Activated CD4-positive, alpha-beta T cell treated with anti-CD3 and anti-CD28 coated beads, Interleukin-10, Interleukin-2, amounts not matched to agents 100 ng/mL and 50 ng/mL, durations not matched to agents 16 hours and 8 hours (primary cell): Measurements from ENCODE around the gene ZNF597.
"Not testable (repeated sequence)": the region's sequence is repeated elsewhere in the genome, so short reads cannot be mapped to it uniquely, and the experiment has no call there.

Experiments used
- DNase-seq: peaks from one replicate; pipeline ENCODE4 v3.0.0-alpha.2; 2020

ZNF597 gene

DNA sequence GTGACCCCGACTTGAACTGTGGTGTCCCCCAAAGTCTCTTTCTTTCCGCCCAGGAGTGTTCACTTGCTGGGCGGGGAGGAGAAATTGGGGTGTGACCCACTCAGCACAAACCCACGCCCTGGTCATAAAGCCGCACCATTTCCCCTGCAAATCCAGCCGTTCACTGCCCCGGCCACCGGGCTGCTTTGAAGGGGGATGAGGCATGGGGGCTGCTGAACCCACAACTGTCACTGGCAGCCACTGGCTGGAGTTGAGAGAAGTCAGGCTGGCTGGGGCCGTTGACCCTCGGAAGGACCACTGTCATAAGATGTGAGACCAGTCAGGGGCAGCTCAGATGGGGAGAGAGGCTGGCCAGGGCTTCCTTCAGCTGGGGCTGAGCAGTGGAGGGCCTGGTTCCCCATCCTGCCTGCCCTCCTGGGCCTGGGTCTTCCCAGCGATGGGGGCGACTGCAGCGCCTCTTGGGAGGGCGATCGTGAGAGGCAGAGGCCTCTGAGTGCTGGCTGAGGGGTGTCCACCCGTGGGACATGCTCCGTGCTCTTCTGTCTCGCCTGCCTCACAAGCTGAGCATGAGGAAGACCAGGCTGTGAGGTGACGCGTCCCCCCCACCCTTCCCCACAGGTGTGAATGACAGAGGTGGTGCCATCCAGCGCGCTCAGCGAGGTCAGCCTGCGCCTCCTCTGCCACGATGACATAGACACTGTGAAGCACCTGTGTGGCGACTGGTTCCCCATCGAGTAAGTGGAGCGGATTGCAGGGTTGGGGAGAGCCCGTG lies 32.5 kb upstream of the ZNF597 start:
- no peak for DNase-seq

DNA sequence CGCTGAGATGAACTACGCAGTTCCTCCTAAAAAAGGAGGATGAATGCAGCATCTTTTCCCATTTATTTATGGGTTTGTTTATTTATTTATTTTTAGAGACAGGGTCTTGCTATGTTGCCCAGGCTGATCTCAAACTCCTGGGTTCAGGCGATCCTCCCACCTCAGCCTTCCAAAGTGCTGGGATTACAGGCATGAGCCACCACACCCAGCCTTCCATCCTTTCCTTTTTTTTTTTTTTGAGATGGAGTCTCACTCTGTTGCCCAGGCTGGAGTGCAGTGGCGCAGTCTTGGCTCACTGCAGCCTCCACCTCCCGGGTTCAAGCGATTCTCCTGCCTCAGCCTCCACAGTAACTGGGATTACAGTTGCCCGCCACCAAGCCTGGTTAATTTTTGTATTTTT lies 31.6 kb upstream of the ZNF597 start:
- not testable (repeated sequence) for DNase-seq

GRCh38 chr16:3474136-3474779 lies 31.0 kb upstream of the ZNF597 start:
- DNase-seq = no peak

- not testable (repeated sequence) for DNase-seq
These were observed 30.3 kb upstream of the ZNF597 start for GRCh38 chr16:3473596-3473943.

- DNase-seq = peak; percentile 51
These were observed 29.7 kb upstream of the ZNF597 start for GRCh38 chr16:3472878-3473595.

- no peak for DNase-seq
These were observed 28.3 kb upstream of the ZNF597 start for GRCh38 chr16:3471518-3472176.

DNA sequence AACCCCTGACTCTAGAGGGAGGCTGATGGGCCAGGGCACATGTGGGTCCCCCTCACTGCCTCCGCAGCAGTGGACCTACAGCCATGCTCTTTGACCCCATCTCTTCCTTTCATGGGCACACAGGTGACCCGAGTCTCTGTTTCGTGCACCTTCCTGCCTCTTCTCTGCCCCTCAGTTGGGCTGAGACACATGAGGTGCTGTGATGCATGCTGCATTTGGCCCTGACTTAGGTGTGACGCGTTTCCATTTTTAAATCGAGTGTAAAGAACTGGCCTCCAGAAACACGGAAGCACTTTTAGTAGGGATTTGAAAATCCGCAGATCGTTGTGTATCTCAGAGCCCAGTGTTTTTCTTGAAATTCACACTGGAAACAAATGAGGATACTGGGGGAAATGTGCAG lies 27.4 kb upstream of the ZNF597 start:
- no peak for DNase-seq

- DNase-seq = no peak
These were observed 26.4 kb upstream of the ZNF597 start for GRCh38 chr16:3469736-3470135.

DNA sequence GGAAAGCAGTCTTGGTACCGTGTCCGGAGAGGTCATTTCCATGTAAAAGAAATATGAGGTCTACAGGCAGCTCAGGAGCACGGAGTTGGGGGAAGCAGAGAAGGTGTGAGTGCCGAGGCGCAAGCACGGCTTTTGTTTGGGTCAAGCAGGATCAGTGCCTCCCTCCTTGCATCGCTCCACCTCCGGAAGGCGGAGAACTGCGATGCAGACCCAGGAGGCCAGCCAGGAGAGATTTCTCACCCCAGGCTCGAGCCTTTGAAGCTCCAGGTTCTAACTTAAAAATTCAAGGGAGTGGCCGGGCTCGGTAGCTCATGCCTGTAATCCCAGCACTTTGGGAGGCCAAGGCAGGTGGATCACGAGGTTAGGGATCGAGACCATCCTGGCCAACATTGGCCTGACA lies 25.2 kb upstream of the ZNF597 start:
- no peak for DNase-seq

- DNase-seq = no peak
These were observed 24.6 kb upstream of the ZNF597 start for GRCh38 chr16:3467921-3468320.

- no peak for DNase-seq
These were observed 23.9 kb upstream of the ZNF597 start for GRCh38 chr16:3467182-3467581.

- DNase-seq = no peak
These were observed 22.7 kb upstream of the ZNF597 start for GRCh38 chr16:3465911-3466584.

GRCh38 chr16:3465301-3465700 lies 22.0 kb upstream of the ZNF597 start:
- DNase-seq = no peak

DNA sequence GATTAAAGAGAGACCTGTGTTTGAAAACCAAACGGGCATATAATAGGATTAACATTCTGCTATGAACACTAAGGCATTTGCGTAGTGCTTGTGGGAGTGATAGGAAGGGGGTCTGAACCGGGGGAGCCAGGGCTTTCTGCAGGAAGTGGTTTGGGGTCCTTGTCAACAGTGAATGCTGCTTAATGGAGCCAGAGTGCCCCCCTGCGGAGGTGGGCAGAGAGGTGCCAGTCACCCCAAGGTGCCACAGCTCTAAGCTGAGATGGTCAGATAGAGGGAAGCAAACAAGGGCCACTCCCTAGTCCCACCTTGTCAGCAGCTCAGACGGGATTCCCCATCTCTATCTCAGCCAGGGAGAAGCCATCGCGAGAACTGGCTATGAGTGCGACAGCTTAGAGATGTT lies 17.8 kb upstream of the ZNF597 start:
- DNase-seq = peak; percentile 33

DNA sequence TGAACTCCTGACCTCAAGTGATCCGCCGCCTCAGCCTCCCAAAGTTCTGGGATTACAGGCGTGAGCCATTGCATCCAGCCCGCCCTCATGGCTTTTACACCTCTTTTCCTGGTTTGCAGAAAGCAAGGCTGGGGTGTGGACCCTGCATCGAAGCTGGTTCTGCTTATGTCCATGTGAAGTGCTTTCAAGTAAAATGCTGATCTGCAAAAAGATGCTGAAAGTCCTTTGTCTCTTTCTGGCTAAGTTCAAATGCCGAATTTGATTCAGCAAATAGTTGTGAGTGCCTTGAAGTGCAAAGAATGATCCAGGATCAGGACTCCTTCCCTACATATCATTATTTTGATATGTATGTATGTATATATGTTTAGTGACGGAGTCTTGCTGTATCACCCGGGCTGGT lies 17.3 kb upstream of the ZNF597 start:
- no peak for DNase-seq

DNA sequence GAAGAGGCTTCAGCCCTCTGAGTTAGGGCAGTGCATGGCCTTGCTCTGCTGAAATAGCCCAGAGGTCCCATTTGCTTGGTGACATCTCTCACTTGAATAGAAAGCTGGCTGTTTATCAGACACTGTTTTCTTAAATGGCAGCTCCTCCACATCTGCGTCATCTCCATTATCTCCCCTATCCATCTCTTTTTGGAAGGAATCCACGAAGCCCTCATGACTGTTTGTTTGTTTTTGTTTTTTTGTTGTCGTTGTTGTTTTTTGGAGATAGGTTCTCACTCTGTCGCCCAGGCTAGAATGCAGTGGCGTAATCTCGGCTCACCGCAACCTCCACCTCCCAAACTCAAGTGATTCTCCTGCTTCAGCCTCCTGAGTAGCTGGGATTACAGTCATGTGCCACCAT lies 16.8 kb upstream of the ZNF597 start:
- no peak for DNase-seq

- DNase-seq = peak; percentile 63
These were observed 16.2 kb upstream of the ZNF597 start for GRCh38 chr16:3459401-3460090.

GRCh38 chr16:3458852-3459361 lies 15.6 kb upstream of the ZNF597 start:
- DNase-seq = peak; percentile 26

- no peak for DNase-seq
These were observed 15.1 kb upstream of the ZNF597 start for GRCh38 chr16:3458278-3458851.

DNA sequence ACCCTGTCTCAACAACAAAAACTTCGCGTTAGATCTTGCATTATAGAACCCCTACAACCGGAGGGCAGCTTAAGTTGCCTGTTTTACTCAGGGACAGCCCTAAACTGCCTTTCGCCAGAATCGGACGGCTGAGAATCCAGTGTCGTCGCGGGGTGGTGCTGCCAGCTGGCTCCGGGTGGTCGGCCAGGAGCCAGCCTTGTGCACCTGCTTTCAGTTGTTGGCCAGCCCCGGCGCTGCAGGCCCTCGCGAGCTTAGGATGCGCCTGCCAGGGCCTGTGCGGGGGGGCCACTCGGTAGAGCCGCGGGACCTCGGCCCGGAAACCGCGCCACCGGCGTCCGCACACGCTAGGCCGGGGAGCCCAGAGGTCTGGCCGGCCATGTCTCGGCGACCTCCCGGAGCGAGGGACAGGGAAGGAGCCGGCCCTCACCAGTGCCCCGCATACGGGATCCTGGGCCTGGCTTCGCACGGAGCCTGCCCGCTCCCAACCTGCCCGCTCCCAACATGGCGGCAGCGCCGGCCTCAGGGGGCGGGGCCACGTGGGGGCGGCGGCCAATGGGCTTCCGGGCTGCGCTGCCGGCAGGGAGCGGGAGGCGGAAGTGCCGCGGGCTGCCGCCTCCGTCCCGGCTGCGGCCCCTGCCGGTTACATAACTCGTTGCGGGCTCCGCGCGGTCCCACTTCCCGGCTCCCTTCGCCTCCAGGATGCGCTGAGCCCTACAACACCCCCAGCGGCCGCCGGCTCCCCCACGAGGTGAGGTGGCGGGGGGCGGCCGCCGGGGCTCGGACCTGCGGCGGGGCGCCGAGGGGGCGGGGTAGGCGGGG lies 14.3 kb upstream of the ZNF597 start:
- peak; percentile 93 for DNase-seq

DNA sequence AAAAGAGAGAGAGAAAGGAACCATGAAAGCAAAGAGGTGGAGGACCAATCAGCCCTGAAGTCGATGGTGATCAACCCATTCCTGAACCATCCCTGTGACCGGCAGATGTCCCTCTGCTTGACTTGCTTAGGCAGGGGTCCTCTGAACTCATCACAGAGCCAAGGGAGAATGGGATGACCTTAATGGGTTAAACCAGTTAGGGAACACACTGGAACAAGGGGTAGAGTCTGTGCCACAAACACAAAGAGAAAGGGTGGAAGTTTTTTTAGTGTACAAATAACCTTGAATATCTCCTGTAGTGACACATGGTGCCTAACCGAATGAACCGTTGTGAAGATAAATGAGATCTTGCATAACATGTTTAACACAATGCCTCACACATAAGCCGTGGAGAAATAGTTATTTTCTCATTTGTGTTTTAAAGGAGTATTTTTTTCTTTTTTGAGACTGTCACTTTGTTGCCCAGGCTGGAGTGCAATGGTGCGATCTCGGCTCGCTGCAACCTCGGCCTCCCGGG lies 11.4 kb upstream of the ZNF597 start:
- DNase-seq = no peak
